GM18520 (cell line): ENCODE results near the gene NUDT16L1.
"Not testable (repeated sequence)": the region's sequence is repeated elsewhere in the genome, so short reads cannot be mapped to it uniquely, and the experiment has no call there.

Experiments
- ATAC-seq: cut with Tn5 transposase; IDR thresholded peaks from one replicate; pipeline ENCODE4 v1.9.1; 2021; ENCODE audit not compliant: unreplicated experiment

NUDT16L1 gene

DNA sequence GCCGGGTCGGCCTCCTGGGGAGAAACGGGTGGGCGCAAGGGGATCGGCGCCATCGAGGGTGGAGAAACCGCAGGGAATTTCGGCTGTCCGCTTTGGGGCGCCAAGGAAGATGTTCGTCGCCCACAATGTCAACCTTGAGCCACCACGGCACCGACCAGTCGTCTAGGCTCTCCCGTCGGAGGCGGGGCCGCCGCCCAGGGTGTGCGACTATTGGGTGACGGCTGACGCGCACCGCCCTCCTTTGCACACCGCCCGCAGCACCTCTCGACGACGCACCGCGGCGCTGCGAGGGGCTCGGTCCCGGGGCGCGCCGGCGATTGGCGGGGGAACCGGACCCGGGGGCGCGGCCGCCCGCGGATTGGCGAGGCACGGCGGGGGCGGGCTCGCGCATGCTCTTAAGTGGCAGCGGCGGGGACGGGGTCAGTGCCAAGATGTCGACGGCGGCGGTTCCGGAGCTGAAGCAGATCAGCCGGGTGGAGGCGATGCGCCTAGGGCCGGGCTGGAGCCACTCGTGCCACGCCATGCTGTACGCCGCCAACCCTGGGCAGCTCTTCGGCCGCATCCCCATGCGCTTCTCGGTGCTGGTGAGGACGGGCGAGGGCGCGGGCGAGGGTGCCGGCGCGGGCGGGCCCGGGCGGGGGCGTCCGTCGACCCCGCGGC, at the start of gene NUDT16L1:
NUDT16L1 (plus strand) TSS at position 267 of the 660 bp plus-strand sequence; CDS start at position 432, 165 bp downstream.
- peak; percentile 95 for ATAC-seq

DNA sequence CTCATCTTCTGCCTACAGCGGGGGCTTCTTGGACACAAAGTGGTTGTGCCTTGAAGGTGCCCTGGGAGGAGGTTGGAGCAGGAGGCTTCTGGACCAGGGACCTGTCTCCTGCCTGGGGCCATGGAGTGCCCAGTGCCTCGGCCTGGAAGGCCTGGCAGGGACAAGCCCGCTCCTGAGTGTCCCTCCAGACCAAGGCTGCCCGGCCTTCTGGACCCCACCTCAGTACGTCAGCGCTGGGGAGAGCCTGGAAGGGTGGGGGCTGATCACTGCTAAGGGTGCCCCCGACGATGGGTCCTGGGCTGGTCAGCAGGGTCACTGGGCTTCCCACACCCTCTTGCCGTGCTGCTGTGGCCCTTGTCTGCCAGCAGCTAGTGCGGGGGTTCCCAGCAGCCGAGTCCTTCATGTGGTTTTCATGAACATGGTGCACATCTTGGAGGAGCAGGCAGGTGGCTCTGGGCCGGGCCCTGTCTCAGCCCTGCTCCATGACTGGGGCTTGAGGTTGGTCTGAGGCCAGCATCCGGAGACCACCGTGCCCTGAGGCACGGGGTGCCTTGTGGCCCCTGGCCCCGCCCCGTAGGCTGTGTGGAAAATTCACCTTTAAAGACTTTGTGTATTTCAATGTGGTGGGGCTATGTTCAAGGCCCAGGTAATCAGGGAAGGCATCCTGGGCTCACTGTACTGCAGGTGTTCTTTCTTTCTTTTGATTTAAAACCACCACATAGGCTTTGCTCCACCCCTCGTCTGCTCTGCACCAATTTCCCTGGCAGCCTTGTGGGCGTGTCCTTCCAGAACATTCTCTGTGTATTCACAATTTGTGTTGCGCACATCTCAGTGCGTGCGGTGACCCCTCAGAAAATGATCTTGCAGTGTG, 46.4 kb upstream of the NUDT16L1 start:
- ATAC-seq: no peak

DNA sequence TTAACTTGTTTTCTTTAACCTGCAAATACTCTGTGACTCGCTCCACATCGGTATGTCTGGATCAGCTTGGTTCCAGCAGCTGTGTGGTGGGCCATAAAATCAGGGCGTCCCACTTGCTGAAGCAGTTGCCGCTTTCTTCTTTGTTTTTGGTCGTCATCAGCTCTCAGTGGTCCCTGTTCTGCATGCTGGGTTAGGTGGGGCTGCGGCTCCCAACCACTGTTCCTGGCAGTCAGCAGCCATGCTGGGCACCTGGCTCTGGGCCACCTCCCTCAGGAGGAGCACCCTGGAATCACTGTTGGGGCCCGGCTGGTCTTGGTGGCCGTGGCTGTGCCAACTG, 45.8 kb upstream of the NUDT16L1 start:
- no peak for ATAC-seq

DNA sequence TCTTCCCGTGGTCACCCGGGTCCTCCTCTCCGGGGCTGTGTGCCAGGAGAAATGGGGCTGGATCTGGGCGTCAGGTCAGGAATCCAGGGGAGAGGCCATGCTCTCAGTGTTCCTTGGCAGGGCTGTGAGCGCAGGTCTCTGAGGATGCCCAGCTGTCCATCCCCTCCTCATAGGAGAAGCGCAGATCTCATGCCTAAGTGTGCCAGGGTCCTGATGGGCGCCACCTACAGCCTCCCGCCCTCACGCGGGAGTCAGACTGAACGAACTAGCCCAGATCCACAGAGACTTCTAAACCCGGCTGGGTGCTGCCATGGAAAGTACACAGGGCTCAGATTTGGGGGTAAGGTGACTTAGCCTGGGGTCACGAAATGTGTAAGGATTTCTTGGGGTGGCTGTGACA, 44.4 kb upstream of the NUDT16L1 start:
- ATAC-seq: no peak

DNA sequence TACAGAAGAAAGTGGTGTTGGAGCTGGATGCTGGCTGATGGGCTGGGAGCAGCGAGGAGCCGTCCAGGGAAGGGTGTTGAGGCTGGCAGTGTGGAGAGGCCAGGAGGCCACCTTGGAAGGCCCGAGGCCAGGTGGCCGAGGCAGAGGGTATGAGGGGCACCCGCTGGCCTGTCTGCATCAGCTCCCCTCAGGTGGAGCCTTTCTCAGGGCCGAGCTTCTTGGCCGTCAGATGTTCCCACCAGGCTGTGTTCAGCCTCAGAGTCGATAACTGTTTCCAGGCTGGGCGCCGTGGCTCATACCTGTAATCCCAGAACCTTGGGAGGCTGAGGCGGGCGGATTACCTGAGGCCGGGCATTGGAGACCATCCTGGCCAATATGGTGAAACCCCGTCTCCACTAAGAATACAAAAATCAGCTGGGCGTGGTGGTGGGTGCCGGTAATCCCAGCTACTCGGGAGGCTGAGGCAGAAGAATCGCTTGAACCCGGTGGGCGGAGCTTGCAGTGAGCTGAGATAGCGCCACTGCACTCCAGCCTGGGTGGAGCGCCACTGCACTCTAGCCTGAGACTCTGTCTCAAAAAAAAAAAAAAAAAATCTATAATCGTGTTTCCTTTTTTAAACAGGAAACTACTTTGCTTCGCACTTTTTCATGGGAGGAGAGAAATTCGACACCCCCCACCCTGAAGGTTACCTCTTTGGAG, 43.5 kb upstream of the NUDT16L1 start:
- no peak for ATAC-seq

DNA sequence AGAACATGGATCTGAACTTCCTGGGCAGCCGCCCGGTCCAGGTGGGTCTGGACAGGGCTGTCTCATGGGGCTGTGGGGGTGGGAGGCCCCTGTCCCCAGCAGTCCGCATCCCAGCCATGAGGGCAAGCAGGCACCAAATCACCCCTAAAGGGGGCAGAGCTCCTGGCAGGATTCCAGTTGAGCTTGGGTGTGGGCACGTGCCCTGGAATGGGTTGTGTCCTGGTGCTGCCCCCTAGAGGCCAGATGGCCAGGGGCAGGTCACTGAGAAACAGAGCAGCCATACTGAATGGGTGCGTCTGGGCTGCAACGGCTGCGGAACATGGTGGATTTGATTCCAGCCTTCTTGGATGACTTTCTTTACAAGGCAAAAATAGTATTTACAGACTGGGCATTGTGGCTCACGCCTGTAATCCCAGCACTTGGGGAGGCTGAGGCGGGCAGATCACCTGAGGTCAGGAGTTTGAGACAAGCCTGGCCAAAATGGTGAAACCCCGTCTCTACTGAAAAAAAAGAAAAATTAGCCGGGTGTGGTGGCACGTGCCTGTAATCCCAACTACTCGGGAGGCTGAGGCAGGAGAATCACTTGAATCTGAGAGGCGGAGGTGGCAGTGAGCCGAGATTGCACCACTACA, 42.8 kb upstream of the NUDT16L1 start:
- not testable (repeated sequence) for ATAC-seq

DNA sequence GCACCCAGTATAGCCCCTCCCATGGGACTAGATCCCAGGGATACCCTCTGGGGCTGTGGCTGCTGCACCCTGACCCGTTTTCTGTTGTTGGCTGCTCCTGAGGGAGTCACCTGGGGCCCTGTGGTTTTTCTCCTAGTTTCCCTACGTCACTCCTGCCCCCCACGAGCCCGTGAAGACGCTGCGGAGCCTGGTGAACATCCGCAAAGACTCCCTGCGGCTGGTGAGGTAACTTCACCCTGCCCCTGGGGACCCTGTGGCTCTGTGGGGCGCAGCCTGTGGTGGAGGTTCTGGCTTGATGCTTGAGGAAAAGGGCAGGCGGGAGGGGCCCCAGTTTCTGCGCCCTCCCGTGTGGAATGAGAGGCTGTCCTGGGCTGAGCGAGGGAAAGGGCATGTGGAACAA, 41.5 kb upstream of the NUDT16L1 start:
- no peak for ATAC-seq

DNA sequence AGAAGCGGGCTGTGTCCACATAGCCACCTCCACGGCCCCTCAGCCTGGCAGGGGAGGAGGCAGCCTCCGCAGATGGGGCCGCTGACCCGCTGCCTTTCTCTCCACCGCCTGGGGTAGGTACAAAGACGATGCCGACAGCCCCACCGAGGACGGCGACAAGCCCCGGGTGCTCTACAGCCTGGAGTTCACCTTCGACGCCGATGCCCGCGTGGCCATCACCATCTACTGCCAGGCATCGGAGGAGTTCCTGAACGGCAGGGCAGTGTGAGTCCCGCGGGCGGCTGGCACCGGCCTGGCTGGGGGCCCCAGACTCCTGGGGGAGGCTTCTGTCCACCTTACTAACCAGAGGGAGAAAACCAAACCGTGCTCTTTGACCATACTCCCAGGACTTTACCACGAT, 40.8 kb upstream of the NUDT16L1 start:
- no peak for ATAC-seq

DNA sequence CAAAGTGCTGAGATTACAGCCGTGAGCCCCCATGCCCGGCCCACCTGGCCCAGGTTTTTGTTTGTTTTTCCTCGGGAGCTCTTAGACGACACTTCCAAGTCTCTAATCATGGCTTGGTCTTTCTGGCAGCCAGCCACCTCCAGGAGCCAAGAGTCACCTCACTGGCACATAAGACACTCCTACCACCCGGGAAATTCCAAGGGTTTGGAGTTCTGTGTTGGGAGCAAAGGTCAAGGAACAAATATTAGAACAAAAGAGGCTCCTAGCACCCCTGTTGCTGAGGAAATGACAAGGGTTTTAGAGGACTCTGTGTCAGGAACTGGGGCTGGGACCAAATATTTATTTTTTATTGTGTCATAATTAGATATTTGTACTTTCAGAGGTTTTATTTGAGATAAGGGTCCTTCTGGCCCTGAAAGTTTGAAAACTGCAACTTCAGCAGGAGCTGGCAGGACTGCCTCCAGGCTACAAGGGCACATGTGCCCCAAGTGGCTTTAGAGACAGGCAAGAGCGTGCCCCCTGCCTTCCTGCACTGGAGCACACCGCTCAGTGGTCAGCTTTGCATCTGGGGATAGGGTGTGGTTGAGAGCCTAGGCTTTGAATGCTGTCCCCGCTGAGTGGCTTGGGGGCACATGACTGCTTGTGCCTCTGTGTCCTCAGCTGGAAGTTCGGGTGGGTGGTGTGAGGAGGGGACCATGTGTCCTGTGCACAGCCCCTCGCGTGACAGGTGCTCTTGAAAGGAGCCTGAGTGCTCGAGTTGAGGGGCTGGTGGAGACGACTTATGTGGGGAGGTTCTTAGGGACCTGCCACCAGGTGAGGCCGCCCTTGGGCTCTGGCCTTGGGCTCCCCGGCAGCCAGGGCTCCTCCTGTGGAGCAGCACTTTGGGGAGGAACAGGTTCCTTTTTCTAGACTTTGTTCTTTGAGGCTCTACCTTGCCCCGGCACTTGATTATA, 39.1 kb upstream of the NUDT16L1 start:
- ATAC-seq: no peak

DNA sequence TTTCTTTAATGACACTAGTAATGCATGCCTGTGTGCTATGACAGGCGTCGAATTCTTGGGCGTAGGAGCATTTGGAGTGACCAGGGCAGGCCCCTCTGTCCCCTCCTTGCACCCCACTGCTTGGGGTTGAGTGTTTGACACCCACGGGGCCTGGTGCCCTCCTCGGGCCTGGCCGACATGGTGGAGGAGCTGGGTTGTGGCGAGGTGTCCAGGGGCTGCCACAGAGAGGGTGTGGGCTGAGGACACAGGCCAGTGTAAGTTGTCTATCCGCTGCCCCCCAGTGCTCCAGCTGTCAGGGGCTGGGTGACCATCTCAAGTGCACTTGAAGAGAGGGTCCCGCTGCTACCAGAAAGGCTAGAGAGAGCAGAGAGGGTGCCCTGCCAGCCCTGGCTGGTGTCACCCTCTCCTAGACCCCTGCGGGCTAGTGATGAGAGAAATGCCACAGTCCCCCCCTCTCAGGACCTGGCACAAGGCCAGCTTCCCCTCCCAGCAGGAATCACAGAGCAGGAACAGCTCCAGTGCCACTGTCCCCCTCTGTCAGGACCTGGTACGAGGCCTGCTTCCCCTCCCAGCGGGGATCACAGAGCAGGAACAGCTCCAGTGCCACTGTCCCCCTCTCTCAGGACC, 38.3 kb upstream of the NUDT16L1 start:
- ATAC-seq: no peak

DNA sequence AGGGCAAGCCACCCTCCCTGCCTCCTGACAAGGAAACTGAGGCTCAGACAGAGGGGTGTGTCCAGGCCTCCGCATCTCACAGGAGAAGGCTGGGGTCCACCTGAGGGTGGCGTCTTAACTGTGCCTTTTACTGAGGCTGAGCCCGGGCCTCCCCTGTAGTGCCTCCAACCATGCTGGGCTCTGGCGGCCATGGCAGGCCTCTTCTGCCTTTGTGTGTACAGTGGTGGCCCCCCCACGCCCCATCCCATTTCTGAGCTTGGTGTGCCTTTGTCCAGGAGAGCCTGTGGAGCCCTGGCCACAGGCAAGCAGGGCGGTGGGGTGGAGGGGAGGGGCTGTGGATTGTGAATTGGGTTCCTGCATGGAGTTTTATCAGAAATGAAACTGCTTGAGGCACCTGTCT, 37.6 kb upstream of the NUDT16L1 start:
- ATAC-seq: no peak

DNA sequence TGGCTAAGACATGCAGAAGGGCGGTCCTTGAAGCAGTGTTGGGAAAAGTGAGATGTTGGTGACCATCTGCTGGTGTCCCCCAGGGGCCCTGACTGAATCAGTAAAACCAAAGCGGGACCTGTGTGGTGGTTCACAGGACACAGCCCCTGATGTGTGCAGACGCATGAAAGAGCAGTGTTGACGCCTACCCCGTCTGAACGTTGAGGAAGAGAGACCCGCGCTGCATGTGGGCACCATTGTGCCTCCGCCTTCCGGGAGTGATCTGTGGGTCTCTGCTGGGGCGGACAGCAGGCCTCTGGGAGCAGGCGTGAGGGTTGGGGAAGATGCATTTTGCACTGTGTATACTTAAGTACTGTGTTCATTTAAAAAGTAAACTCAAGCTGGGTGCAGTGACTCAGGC, 37.1 kb upstream of the NUDT16L1 start:
- ATAC-seq: no peak

DNA sequence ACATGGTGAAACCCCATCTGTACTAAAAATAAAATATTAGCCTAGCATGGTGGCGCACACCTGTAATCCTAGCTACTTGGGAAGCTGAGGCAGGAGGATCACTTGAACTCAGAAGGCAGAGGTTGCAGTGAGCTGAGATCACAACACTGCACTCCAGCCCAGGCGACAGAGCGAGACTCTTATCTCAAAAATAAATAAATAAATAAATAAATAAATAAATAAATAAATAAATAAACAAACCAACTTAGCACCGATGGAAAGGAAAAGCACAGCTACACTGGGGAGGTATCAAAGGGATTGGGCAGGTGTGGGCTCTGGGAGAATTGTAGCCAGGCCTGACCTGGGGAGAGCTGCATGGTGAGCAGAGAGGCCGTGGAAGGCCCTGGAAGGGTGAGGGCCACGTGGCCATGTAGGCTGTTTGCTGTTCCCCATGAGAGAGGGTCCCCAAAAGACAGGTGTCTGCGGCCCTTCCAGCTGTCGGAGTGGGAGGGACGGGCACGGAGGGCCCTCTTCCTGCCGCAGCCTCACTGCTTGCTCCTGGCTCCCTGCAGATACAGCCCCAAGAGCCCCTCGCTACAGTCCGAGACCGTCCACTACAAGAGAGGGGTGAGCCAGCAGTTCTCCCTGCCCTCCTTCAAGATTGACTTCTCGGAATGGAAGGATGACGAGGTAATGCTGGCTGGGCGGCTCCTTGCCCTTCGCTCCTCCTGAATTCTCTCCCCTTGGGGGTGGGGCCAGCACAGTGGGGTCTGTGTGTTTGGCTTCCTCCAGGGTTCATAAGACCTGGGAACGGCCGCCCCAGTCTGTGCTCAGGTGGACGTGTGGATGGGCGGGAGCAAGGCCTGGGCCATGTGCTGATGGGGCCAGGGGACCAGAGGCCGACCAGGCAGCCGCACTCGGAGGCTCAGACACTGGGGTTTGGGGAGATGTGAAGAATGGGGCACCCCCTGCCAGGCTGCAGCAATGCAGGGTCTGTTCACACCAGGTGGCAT, 36.4 kb upstream of the NUDT16L1 start:
- ATAC-seq: no peak

DNA sequence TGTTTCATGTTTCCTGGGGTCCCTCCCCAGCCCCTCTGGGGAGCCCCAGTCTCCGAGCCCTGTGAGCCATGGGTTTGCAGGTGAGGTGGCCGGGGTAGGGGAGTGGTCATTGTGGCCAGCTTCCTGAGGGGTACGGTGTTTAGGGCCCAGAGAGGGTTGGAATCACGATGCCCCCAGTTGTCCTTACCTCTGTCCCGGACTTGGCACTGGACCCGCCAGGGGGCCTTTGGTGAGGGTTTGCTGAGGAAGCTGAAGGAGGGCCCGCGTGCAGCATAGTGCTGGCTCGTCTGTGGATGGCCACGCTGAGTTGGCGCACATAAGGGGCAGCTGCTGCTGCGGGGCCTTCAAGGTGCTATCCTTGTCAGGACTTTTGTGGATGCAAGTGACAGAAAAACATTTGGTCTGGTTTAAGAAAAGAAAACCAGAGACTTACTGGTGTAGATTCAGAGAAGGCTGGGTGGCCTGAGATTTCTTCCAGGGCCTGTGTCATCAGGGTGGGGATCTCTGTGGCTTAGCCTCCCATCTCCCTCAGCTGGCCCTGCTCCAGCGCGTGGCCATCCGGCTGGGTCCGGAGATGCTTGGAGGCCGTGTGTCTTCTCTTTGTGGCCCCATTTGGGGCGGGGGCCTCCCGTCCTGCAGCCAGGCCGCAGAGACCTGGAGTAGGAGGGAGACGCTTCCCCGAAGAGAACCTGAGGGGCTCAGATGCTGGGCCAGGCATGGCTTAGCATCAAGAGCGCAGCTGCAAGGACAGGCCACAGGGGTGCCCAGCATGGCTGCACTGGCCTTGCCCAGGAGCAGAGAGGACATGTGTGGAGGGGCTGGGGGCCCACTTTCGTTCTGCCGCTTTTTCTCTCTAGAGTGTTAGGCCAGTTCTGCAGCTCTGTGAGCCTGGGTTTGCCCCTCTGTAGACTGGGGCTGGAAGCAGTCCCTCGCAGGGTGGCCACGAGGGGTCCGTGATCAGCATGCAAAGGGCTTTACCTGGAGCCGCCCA, 33.7 kb upstream of the NUDT16L1 start:
- ATAC-seq: no peak

DNA sequence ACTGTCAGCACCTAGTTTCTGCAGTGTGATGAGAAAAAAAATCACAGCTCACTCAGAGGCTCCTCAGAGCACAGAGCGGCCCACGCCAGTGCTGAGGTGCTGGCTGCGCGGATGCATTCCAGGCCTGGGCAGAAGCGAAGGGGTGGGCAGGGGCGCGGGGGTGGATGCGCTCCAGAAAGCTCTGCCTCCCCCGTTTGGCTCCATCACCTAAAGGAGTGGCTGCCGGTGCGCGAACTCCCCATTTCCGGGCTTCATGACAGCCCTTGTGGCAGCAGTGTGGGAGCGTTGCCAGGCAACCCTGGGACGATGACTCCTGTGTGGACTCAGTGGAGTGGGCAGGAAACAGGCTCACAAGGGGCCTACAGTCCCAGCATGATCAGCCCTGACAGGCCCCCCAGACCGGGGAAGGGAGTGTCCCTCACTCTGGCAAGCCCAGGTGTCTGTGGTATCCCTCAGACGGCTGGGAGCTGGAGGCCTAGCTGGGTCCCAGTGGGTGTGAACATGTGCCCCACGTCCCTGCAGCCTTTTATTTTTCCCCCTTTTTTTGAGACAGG, 32.8 kb upstream of the NUDT16L1 start:
- no peak for ATAC-seq

DNA sequence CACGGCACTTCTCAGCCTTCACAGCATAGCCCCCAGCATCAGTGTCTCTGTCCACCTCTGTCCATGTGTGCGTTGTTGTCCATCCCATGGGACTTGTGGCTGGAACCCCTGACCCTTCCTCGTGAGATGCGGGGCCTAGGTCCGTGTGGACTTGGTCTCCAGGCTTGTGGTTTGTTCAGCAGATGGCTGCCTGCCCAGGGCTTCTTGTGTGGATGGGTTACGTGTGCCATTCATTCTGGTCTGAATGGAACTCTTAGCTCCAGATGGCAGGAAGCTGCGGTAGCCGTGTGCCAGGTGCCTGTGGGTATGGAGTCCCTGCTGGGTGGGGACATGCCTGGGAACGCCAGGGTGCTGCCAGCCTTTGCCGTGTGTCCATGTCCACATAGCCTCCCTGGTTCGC, 31.7 kb upstream of the NUDT16L1 start:
- no peak for ATAC-seq

DNA sequence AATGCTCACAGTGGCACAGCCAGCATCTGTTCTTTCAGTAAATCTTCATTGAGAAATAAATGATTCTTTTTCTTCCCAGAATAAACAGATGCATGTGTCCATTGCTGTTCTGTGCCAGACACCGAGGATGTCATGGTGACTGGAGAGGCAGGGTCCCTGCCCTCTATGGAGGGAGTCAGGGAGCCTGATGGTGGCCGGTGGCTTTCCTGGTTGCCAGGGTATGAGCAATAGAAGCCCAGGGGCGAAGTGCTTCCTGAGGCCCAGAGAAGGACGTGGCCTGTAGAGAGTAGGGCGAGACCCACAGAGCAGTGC, 29.9 kb upstream of the NUDT16L1 start:
- ATAC-seq: no peak
